Measurements from ENCODE around the gene SH3PXD2A. TPM values are rescaled to one million over a fixed set of nuclear protein-coding genes. Genes with fewer than 3 reads are reported as not detected.

The SH3PXD2A gene
- total RNA-seq, 2 experiments from 2014 or later = 6.7 to 7.7 TPM

DNA sequence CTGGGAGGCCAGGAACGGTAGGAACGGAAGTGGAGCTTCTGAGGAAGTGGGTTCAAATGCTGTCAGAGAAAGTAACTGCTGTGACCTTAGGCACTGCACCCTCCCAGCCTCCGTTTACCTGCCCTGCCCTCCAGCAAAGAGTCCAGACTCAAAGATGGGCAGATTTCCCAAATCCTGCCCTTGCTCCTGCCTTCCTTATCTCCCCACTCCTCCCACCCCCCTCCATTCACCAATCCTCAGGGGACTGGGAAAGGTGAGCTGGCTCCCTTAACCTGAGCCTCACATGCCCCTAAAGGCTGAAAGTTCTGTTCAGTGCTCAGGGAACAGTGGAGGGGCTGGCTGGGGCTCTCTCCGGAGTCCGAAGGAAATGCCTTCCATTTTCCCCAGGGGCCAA lies 161.6 kb downstream of the SH3PXD2A start:
- ATAC-seq (no peak), DNase-seq (no peak)
- Mint-ChIP-seq H3K36me3 (ENCODE audit: low read depth) (no peaks in the 10 kb centered on the region), H3K9me3 (ENCODE audit: low read depth) (no peaks in the 10 kb centered on the region), H3K4me1 (peaks cover 35% of the 10 kb centered on the region), H3K4me3 (peak overlapping the region; percentile 69), H3K27me3 (peaks cover 2% of the 10 kb centered on the region), H3K27ac (no peak overlapping the region)
- intact Hi-C loops (cut with DNase I, micrococcal nuclease) = no loop called here
- POLR2A ChIA-PET = no interaction called here
- CTCF ChIA-PET = interaction anchor here (0.6 kb wide), 1 partner anchor 1243 kb away, joined by 3 read pairs; the partner anchor contains the start of gene C10orf95

DNA sequence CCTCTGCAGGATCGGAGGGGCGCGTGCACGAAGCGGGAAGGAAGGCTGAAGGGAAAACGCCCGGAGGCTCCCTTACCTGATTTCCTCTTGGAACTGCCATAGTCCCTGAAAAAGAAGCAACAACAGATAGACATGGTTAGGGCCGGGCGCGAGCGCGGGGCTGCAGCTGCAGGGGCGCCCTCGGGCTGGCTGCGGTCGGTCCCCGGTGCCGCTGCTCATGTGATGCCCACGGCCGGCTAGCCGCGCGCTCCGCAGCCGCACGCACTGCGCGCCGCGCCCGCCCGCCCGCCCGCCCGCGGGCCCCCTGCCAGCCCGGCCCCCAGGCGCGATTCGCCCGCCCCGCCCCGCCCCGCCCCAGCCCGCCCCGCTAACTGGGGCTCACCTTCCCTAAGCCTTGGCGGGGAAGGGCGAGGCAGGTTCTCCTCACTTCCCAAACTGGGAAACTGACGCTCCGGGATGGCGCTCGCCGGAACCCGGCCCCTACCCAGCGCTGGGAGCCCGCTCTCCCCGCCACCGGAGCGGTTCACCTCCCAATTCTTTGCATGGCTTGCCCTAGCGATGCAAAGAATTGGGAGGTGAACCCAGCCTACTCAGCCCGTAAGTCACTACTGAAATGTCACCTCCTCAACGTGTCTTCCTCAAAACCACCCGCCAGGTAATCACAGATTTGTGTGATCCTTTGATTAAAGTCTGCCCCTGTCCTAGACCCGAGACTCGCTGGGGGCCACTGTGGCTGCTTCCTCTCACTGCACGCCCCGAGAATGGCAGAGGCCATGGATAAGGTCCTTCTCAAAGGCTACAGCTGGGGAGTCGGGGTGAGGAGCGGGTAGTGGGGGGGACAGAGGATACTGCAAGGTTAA lies 162.2 kb downstream of the SH3PXD2A start:
- ATAC-seq (peak; percentile 22), DNase-seq (peak; percentile 62)
- ChIA-PET CTCF (interaction anchor here (0.6 kb wide), 1 partner anchor 1242 kb away, joined by 3 read pairs; the partner anchor contains the start of gene C10orf95), POLR2A (no interaction called here)
- intact Hi-C loops (cut with DNase I, micrococcal nuclease) = no loop called here
- H3K27ac Mint-ChIP-seq = no peak overlapping the region
- no peaks in the 10 kb centered on the region for H3K9me3 Mint-ChIP-seq (ENCODE audit: low read depth)
- peaks cover 35% of the 10 kb centered on the region for H3K4me1 Mint-ChIP-seq
- peak overlapping the region; percentile 69 for H3K4me3 Mint-ChIP-seq
- no peaks in the 10 kb centered on the region for H3K36me3 Mint-ChIP-seq (ENCODE audit: low read depth)
- peaks cover 2% of the 10 kb centered on the region for H3K27me3 Mint-ChIP-seq

- H3K4me3 Mint-ChIP-seq = peak overlapping the region; percentile 61
- DNase-seq = peak; percentile 57
- no peaks in the 10 kb centered on the region for H3K36me3 Mint-ChIP-seq (ENCODE audit: low read depth)
- H3K27me3 Mint-ChIP-seq = peaks cover 2% of the 10 kb centered on the region
- CTCF ChIA-PET = no interaction called here
- POLR2A ChIA-PET = no interaction called here
- no peak overlapping the region for H3K27ac Mint-ChIP-seq
- intact Hi-C loops (cut with DNase I, micrococcal nuclease) = no loop called here
- no peak for ATAC-seq
- peaks cover 35% of the 10 kb centered on the region for H3K4me1 Mint-ChIP-seq
- H3K9me3 Mint-ChIP-seq (ENCODE audit: low read depth) = no peaks in the 10 kb centered on the region
Observed at GRCh38 chr10:103692436-103692951, 162.9 kb downstream of the SH3PXD2A start.

DNA sequence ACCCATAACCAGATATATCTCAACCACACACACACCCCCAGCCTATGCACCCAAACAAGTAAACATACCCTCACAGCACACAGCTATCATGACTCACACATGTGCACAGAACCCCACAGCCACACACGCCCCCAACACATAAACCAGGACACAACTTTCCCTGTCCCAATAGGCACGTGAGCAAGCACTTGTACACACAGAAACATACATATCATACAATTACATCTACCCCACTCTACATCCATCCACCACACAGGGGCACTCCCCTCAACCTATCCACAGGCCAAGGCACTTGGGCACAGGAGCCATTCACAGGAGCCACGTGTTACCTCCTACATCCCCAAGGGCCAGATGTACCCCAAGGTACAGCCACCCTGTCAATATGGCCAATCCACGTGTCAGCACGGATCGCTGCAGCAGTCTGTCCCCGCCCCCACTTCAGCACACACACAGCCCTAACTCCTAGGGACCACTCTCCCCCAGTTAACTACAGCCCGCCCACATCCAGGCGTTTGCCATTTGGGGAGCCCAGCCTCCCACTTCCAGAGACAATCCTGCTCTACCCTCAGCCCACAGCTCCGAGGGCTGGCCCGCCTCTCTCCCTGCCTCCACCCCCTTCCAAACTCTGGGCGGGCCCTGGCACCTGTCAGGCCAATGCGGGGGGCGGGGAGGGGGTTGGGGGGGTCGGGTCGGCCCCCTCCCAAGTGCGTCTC lies 163.5 kb downstream of the SH3PXD2A start:
- H3K36me3 Mint-ChIP-seq (ENCODE audit: low read depth) = no peaks in the 10 kb centered on the region
- no peak overlapping the region for H3K27ac Mint-ChIP-seq
- peaks cover 32% of the 10 kb centered on the region for H3K4me1 Mint-ChIP-seq
- CTCF ChIA-PET = no interaction called here
- H3K4me3 Mint-ChIP-seq = peak overlapping the region; percentile 61
- ATAC-seq = no peak
- intact Hi-C loops (cut with DNase I, micrococcal nuclease) = no loop called here
- H3K9me3 Mint-ChIP-seq (ENCODE audit: low read depth) = no peaks in the 10 kb centered on the region
- peaks cover 2% of the 10 kb centered on the region for H3K27me3 Mint-ChIP-seq
- no peak for DNase-seq
- POLR2A ChIA-PET = no interaction called here

- ChIA-PET CTCF (interaction anchor here (0.6 to 1.5 kb wide), 2 partner anchors 60 to 86 kb away, joined by 3 to 4 read pairs; no protein-coding TSS in a partner anchor), POLR2A (no interaction called here)
- H3K4me1 Mint-ChIP-seq = peaks cover 26% of the 10 kb centered on the region
- no peak overlapping the region for H3K4me3 Mint-ChIP-seq
- no peaks in the 10 kb centered on the region for H3K9me3 Mint-ChIP-seq (ENCODE audit: low read depth)
- no peak overlapping the region for H3K27ac Mint-ChIP-seq
- no peaks in the 10 kb centered on the region for H3K36me3 Mint-ChIP-seq (ENCODE audit: low read depth)
- ATAC-seq (no peak), DNase-seq (no peak)
- intact Hi-C loops (cut with DNase I, micrococcal nuclease) = no loop called here
- peaks cover 2% of the 10 kb centered on the region for H3K27me3 Mint-ChIP-seq
Observed at GRCh38 chr10:103691267-103691666, 164.1 kb downstream of the SH3PXD2A start.

DNA sequence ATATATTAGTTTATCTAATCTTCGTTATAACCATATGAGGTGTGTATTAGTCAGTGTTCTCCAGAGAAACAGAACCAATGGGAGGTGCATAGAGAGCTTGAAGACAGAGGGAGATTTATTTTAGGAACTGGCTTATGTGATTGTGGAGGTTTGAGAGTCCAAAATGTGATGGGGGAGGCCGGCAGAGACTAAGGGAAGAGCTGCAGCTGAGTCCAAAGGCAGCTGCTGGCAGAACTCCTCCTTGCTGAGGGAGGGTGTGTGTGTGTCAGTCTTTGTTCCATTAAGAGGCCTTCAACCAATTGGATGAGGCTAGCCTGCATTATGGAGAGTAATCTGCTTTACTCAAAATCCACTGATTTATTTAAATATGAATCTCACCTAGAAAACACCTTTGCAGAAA lies 165.1 kb downstream of the SH3PXD2A start:
- H3K9me3 Mint-ChIP-seq (ENCODE audit: low read depth) = no peaks in the 10 kb centered on the region
- peaks cover 17% of the 10 kb centered on the region for H3K4me1 Mint-ChIP-seq
- CTCF ChIA-PET = interaction anchor here (0.6 to 2.1 kb wide), 4 partner anchors 21 to 202 kb away, joined by 3 to 5 read pairs (median 4); no protein-coding TSS in a partner anchor
- H3K27ac Mint-ChIP-seq = no peak overlapping the region
- ATAC-seq (no peak), DNase-seq (no peak)
- H3K4me3 Mint-ChIP-seq = no peak overlapping the region
- intact Hi-C loops (cut with DNase I, micrococcal nuclease) = no loop called here
- no peaks in the 10 kb centered on the region for H3K36me3 Mint-ChIP-seq (ENCODE audit: low read depth)
- H3K27me3 Mint-ChIP-seq = peaks cover 2% of the 10 kb centered on the region
- POLR2A ChIA-PET = interaction anchor here (0.6 kb wide), 1 partner anchor 1470 kb away, joined by 4 read pairs; no protein-coding TSS in a partner anchor

- ChIA-PET POLR2A (no interaction called here), CTCF (interaction anchor here (0.9 to 3.9 kb wide), 3 partner anchors 23 to 90 kb away, joined by 3 to 25 read pairs (median 5); no protein-coding TSS in a partner anchor)
- Mint-ChIP-seq H3K9me3 (ENCODE audit: low read depth) (no peaks in the 10 kb centered on the region), H3K4me1 (peaks cover 12% of the 10 kb centered on the region), H3K27ac (no peak overlapping the region), H3K27me3 (peaks cover 2% of the 10 kb centered on the region), H3K4me3 (no peak overlapping the region), H3K36me3 (ENCODE audit: low read depth) (no peaks in the 10 kb centered on the region)
- intact Hi-C loops (cut with DNase I, micrococcal nuclease) = no loop called here
- no peak for ATAC-seq
- DNase-seq = no peak
Observed at GRCh38 chr10:103688491-103688890, 166.9 kb downstream of the SH3PXD2A start.

GRCh38 chr10:103687718-103688117 lies 167.7 kb downstream of the SH3PXD2A start:
- intact Hi-C loops (cut with DNase I, micrococcal nuclease) = no loop called here
- Mint-ChIP-seq H3K27ac (no peak overlapping the region), H3K36me3 (ENCODE audit: low read depth) (no peaks in the 10 kb centered on the region), H3K9me3 (ENCODE audit: low read depth) (no peaks in the 10 kb centered on the region), H3K4me1 (peaks cover 10% of the 10 kb centered on the region), H3K27me3 (peaks cover 2% of the 10 kb centered on the region), H3K4me3 (no peak overlapping the region)
- ChIA-PET POLR2A (no interaction called here), CTCF (interaction anchor here (1.2 to 3.9 kb wide), 6 partner anchors 9 to 200 kb away, joined by 4 to 52 read pairs (median 12); no protein-coding TSS in a partner anchor)
- ATAC-seq (no peak), DNase-seq (no peak)

DNA sequence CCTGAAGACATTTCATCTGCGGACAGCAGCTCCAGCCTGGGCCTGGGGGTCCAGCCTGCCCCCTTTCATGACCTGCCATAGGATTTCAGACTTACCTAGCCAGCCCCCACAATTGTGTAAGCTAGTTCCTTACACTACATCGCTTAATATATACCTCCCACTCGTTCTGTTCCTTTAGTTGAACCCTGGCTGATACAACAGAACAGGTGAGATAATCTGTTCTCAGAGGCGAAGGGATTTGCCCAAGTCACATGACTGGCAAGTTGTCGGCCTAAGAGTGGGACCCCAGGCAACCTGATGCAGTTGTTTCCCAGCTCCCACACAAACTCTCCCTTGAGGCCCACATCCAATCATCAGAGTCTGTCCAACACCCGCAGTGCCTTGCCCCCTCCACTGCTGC lies 168.2 kb downstream of the SH3PXD2A start:
- Mint-ChIP-seq H3K36me3 (ENCODE audit: low read depth) (no peaks in the 10 kb centered on the region), H3K27ac (no peak overlapping the region), H3K4me1 (peaks cover 10% of the 10 kb centered on the region), H3K27me3 (peaks cover 2% of the 10 kb centered on the region), H3K9me3 (ENCODE audit: low read depth) (no peaks in the 10 kb centered on the region), H3K4me3 (no peak overlapping the region)
- ChIA-PET POLR2A (interaction anchor here (0.6 kb wide), 2 partner anchors 102 to 453 kb away, joined by 3 read pairs; no protein-coding TSS in a partner anchor), CTCF (interaction anchor here (0.7 to 3.9 kb wide), 24 partner anchors 9 to 430 kb away, joined by 3 to 52 read pairs (median 6); no protein-coding TSS in a partner anchor)
- intact Hi-C loops (cut with DNase I, micrococcal nuclease) = no loop called here
- no peak for DNase-seq
- ATAC-seq = no peak

- Mint-ChIP-seq H3K27ac (no peak overlapping the region), H3K4me1 (peaks cover under 1% of the 10 kb centered on the region), H3K27me3 (no peaks in the 10 kb centered on the region), H3K9me3 (ENCODE audit: low read depth) (no peaks in the 10 kb centered on the region), H3K36me3 (ENCODE audit: low read depth) (no peaks in the 10 kb centered on the region), H3K4me3 (no peak overlapping the region)
- intact Hi-C loops (cut with DNase I, micrococcal nuclease) = loop anchor here (1.0 kb wide), 2 partner anchors 81 to 88 kb away; no protein-coding TSS in a partner anchor
- POLR2A ChIA-PET = no interaction called here
- DNase-seq (peak; percentile 88), ATAC-seq (peak; percentile 95)
- CTCF ChIA-PET = interaction anchor here (0.6 to 3.9 kb wide), 49 partner anchors 8 to 1824 kb away, joined by 3 to 52 read pairs (median 4); no protein-coding TSS in a partner anchor
Observed at GRCh38 chr10:103685880-103686669, 169.3 kb downstream of the SH3PXD2A start.

Data from activated CD4-positive, alpha-beta T cell treated with anti-CD3 and anti-CD28 coated beads for 36 hours (primary cell).